Calu3 (cell line): ENCODE results near the gene CBFA2T3. TPM values are rescaled to one million over a fixed set of nuclear protein-coding genes. Genes with fewer than 3 reads are reported as not detected.

Experiments used
- BruUV-seq: library from RNA; stranded (reverse); fragments of 400-500 nt; replicated peaks from 2 replicates; lab custom pipeline; 2021; lab: Mats Ljungman, UMichigan
- CTCF ChIA-PET: fragments of 300-600 bp; sonication (Branson Sonifier 250); formaldehyde crosslinking; loops from one replicate; lab custom pipeline; 2022; ENCODE audit warnings: antibody characterized with exemption; lab: Charles Lee
- DNase-seq: peaks from one replicate; pipeline ENCODE4 v3.0.0; 2022
- H3K27ac Mint-ChIP-seq: one replicate; pipeline ENCODE4 v1.8.0; 2022; ENCODE audit warnings: mixed read lengths; ENCODE audit not compliant: unreplicated experiment
- H3K27me3 Mint-ChIP-seq: one replicate; pipeline ENCODE4 v1.8.0; 2022; ENCODE audit warnings: mixed read lengths; ENCODE audit not compliant: unreplicated experiment
- H3K36me3 Mint-ChIP-seq: one replicate; pipeline ENCODE4 v1.8.0; 2022; ENCODE audit warnings: mild to moderate bottlenecking, moderate library complexity, mixed read lengths; ENCODE audit not compliant: insufficient read depth, unreplicated experiment
- H3K4me1 Mint-ChIP-seq: one replicate; pipeline ENCODE4 v1.8.0; 2022; ENCODE audit warnings: mild to moderate bottlenecking, low read depth, mixed read lengths; ENCODE audit not compliant: unreplicated experiment
- H3K4me3 Mint-ChIP-seq: one replicate; pipeline ENCODE4 v1.8.0; 2022; ENCODE audit warnings: mild to moderate bottlenecking, low read depth, moderate library complexity, mixed read lengths; ENCODE audit not compliant: unreplicated experiment
- H3K9me3 Mint-ChIP-seq: one replicate; pipeline ENCODE4 v1.8.0; 2022; ENCODE audit warnings: low read depth, mixed read lengths; ENCODE audit not compliant: unreplicated experiment
- CTCF ChIP-seq: fragments of 200-600 bp; IDR thresholded peaks from one replicate; pipeline ENCODE4 v1.8.0; 2022; ENCODE audit warnings: antibody characterized with exemption; ENCODE audit not compliant: unreplicated experiment
- intact Hi-C: fragments of 100-400 bp; cut with micrococcal nuclease; formaldehyde crosslinking; loops from one replicate; pipeline ENCODE4 v1.10.0; 2022; ENCODE audit not compliant: unreplicated experiment
- total RNA-seq: library from RNA; stranded (reverse); gene quantifications from 2 replicates; pipeline ENCODE4 v1.2.3, GENCODE V29; 2022

Gene CBFA2T3
- total RNA-seq, 1 experiment from 2014 or later, result not detected

- Mint-ChIP-seq H3K27me3 (peaks cover 61% of the 10 kb centered on the region), H3K36me3 (peaks cover 3% of the 10 kb centered on the region), H3K4me3 (no peak overlapping the region), H3K27ac (no peak overlapping the region), H3K9me3 (no peaks in the 10 kb centered on the region), H3K4me1 (peaks cover 8% of the 10 kb centered on the region)
- intact Hi-C loops, result no loop called here
- no peak for TF ChIP-seq CTCF
- no TSS peak for BruUV-seq
- CTCF ChIA-PET, result no interaction called here
- DNase-seq, result peak; percentile 38
Observed at GRCh38 chr16:88911136-88911945, 65.7 kb downstream of the CBFA2T3 start.

- intact Hi-C loops, result no loop called here
- TF ChIP-seq CTCF, result no peak
- Mint-ChIP-seq H3K4me1 (peaks cover 8% of the 10 kb centered on the region), H3K9me3 (no peaks in the 10 kb centered on the region), H3K27me3 (peaks cover 61% of the 10 kb centered on the region), H3K36me3 (no peaks in the 10 kb centered on the region), H3K27ac (no peak overlapping the region), H3K4me3 (no peak overlapping the region)
- CTCF ChIA-PET, result no interaction called here
- no TSS peak for BruUV-seq
- no peak for DNase-seq
Observed at GRCh38 chr16:88910284-88911135, 66.5 kb downstream of the CBFA2T3 start.

GRCh38 chr16:88909431-88910210 is 67.4 kb downstream of the CBFA2T3 start:
- TF ChIP-seq CTCF, result no peak
- BruUV-seq, result no TSS peak
- no peak for DNase-seq
- H3K9me3 Mint-ChIP-seq, result no peaks in the 10 kb centered on the region
- H3K27ac Mint-ChIP-seq, result no peak overlapping the region
- CTCF ChIA-PET, result interaction anchor here (0.5 kb wide), 1 partner anchor 12 kb away, joined by 3 read pairs; no protein-coding TSS in a partner anchor
- H3K36me3 Mint-ChIP-seq, result no peaks in the 10 kb centered on the region
- no peak overlapping the region for H3K4me3 Mint-ChIP-seq
- peaks cover 69% of the 10 kb centered on the region for H3K27me3 Mint-ChIP-seq
- intact Hi-C loops, result no loop called here
- H3K4me1 Mint-ChIP-seq, result peaks cover 8% of the 10 kb centered on the region

GRCh38 chr16:88908307-88908706 is 68.7 kb downstream of the CBFA2T3 start:
- CTCF ChIA-PET, result interaction anchor here (0.7 kb wide), 1 partner anchor 24 kb away, joined by 3 read pairs; no protein-coding TSS in a partner anchor
- Mint-ChIP-seq H3K27me3 (peaks cover 69% of the 10 kb centered on the region), H3K4me3 (no peak overlapping the region), H3K36me3 (no peaks in the 10 kb centered on the region), H3K27ac (no peak overlapping the region), H3K9me3 (no peaks in the 10 kb centered on the region), H3K4me1 (peaks cover 8% of the 10 kb centered on the region)
- no peak for DNase-seq
- TF ChIP-seq CTCF, result no peak
- intact Hi-C loops, result no loop called here
- BruUV-seq, result no TSS peak
